LNCAP (cell line): ENCODE data around the gene ASTN2.

Experiments
- CTCF ChIP-seq: fragments of 450-650 bp; IDR thresholded peaks from 2 replicates; pipeline ENCODE4 v1.5.1; 2017; ENCODE audit warnings: mild to moderate bottlenecking

The ASTN2 gene

GRCh38 chr9:117180896-117181445 lies 233.9 kb downstream of the ASTN2 start:
- TF ChIP-seq CTCF = no peak

- no peak for TF ChIP-seq CTCF
Observed at GRCh38 chr9:117178596-117179375, 236.1 kb downstream of the ASTN2 start.

- no peak for TF ChIP-seq CTCF
Observed at GRCh38 chr9:117170567-117170966, 244.3 kb downstream of the ASTN2 start.

- no peak for TF ChIP-seq CTCF
Observed at GRCh38 chr9:117169089-117169621, 245.7 kb downstream of the ASTN2 start.

GRCh38 chr9:117164512-117164911 lies 250.3 kb downstream of the ASTN2 start:
- TF ChIP-seq CTCF = no peak

GRCh38 chr9:117160254-117160653 lies 254.6 kb downstream of the ASTN2 start:
- TF ChIP-seq CTCF = no peak

- TF ChIP-seq CTCF = no peak
Observed at GRCh38 chr9:117156771-117157535, 257.9 kb downstream of the ASTN2 start.
